Brain microvascular endothelial cell (primary cell): ENCODE results near the gene BCL11A.

Experiments used
- DNase-seq: peaks from one replicate; pipeline ENCODE4 v3.0.0-alpha.2; 2020
- H3K27ac ChIP-seq: fragments of 250-450 bp; sonication (Bioruptor Pico); 2 replicates; pipeline ENCODE4 v1.5.1; 2020; ENCODE audit warnings: mild to moderate bottlenecking, moderate library complexity
- H3K27me3 ChIP-seq: fragments of 250-450 bp; sonication (Bioruptor Pico); replicated peaks from 2 replicates; pipeline ENCODE4 v1.5.1; 2020; ENCODE audit warnings: mild to moderate bottlenecking
- H3K36me3 ChIP-seq: fragments of 250-450 bp; sonication (Bioruptor Pico); replicated peaks from 2 replicates; pipeline ENCODE4 v1.5.1; 2020; ENCODE audit warnings: mild to moderate bottlenecking
- H3K4me3 ChIP-seq: 2 replicates; pipeline ENCODE4 v1.5.1; 2011; ENCODE audit warnings: low read depth, mild to moderate bottlenecking, control low read depth, low read length, moderate library complexity
- in situ Hi-C: cut with HindIII; loops from 2 replicates; pipeline ENCODE4 v1.10.0; 2017; ENCODE audit warnings: low sequenced_read_pairs, low pct_ligation_motif_present
- TF ChIP-seq, protein P1 (sequence below): IDR thresholded peaks from 2 replicates; pipeline ENCODE4 v1.5.1; 2011; ENCODE audit warnings: low read depth, mild to moderate bottlenecking, moderate library complexity, low read length, control low read depth, inconsistent platforms; ENCODE audit errors: missing control alignments

The BCL11A gene

DNA sequence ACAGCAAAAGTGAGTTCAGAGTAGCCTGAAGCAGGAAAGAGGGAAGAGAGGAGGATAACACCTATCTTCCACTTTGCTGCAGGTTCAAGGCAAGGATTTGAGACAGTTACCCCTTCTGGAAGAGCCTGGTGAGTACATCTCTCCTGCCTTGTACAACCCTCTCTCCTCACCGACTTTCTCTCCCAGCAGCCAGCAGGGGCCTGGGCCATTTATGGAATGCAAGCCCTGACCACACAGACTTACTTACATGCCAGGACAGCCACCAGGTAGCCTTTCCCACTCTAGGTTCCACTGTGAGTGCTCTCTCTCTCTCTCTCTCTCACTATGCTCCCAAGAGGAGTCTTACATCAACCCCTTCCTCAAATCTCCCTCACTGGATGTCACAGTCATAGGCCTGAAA lies 57.0 kb downstream of the BCL11A start:
- TF ChIP-seq, protein P1, sequence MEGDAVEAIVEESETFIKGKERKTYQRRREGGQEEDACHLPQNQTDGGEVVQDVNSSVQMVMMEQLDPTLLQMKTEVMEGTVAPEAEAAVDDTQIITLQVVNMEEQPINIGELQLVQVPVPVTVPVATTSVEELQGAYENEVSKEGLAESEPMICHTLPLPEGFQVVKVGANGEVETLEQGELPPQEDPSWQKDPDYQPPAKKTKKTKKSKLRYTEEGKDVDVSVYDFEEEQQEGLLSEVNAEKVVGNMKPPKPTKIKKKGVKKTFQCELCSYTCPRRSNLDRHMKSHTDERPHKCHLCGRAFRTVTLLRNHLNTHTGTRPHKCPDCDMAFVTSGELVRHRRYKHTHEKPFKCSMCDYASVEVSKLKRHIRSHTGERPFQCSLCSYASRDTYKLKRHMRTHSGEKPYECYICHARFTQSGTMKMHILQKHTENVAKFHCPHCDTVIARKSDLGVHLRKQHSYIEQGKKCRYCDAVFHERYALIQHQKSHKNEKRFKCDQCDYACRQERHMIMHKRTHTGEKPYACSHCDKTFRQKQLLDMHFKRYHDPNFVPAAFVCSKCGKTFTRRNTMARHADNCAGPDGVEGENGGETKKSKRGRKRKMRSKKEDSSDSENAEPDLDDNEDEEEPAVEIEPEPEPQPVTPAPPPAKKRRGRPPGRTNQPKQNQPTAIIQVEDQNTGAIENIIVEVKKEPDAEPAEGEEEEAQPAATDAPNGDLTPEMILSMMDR: peak; percentile 2
- Histone ChIP-seq H3K36me3 (no peaks in the 10 kb centered on the region), H3K27ac (no peak overlapping the region), H3K27me3 (no peaks in the 10 kb centered on the region), H3K4me3 (no peak overlapping the region)
- no peak for DNase-seq
- in situ Hi-C loops: no loop called here

DNA sequence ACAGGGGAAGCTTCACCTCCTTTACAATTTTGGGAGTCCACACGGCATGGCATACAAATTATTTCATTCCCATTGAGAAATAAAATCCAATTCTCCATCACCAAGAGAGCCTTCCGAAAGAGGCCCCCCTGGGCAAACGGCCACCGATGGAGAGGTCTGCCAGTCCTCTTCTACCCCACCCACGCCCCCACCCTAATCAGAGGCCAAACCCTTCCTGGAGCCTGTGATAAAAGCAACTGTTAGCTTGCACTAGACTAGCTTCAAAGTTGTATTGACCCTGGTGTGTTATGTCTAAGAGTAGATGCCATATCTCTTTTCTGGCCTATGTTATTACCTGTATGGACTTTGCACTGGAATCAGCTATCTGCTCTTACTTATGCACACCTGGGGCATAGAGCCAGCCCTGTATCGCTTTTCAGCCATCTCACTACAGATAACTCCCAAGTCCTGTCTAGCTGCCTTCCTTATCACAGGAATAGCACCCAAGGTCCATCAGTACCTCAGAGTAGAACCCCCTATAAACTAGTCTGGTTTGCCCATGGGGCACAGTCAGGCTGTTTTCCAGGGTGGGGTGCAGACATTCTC lies 58.3 kb downstream of the BCL11A start:
- TF ChIP-seq, protein P1: no peak
- in situ Hi-C loops: no loop called here
- Histone ChIP-seq H3K36me3 (no peaks in the 10 kb centered on the region), H3K27me3 (no peaks in the 10 kb centered on the region), H3K4me3 (no peak overlapping the region), H3K27ac (no peak overlapping the region)
- no peak for DNase-seq

DNA sequence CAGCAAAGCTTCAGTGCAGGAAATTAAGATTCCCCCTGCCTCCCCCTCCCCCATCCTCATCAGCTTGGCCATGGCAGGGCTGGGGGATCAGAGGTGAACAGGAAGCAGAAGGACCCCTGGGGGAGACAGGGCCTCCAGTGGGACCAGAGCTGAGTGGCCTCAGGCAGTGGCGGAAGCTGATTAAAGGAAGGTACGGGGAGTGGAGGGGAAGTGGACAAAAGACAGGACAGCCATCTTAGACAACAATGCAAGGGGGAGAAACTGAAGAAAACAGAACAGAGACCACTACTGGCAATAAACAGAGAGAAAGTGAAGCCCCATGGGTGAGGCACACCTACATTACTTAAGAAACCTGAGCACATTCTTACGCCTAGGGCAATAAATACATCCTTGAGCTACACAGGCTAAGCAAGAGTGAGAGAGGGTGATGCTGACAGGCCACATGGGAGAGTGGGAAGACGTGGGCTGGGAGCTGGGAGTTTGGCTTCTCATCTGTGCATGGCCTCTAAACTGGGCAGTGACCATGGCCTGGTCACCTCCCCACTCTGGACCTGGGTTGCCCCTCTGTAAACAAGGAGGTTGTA lies 59.6 kb downstream of the BCL11A start:
- Histone ChIP-seq H3K27me3 (no peaks in the 10 kb centered on the region), H3K27ac (no peak overlapping the region), H3K4me3 (no peak overlapping the region), H3K36me3 (no peaks in the 10 kb centered on the region)
- TF ChIP-seq, protein P1: no peak
- no peak for DNase-seq
- in situ Hi-C loops: no loop called here

DNA sequence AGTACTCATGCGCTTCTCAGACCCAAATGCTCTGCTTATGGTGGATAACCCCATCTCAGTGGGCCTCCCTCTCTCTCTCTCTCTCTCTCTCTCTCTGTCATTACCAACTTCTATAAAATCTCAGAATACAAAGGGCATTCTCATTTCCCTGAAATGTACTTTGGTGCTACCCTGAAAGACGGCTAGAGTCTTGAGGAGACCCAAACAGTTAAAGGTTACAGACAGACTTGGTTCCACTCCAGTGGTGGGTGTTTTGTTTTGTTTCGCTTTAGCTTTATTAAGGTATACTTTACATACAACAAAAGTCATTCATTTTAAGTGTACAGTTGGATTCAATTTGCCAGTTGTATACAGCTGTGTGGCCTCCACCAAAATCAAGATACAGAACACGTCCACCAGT lies 60.9 kb downstream of the BCL11A start:
- no peak overlapping the region for H3K27ac ChIP-seq
- TF ChIP-seq, protein P1: no peak
- DNase-seq: no peak
- no peaks in the 10 kb centered on the region for H3K36me3 ChIP-seq
- in situ Hi-C loops: no loop called here
- no peaks in the 10 kb centered on the region for H3K27me3 ChIP-seq
- no peak overlapping the region for H3K4me3 ChIP-seq

DNA sequence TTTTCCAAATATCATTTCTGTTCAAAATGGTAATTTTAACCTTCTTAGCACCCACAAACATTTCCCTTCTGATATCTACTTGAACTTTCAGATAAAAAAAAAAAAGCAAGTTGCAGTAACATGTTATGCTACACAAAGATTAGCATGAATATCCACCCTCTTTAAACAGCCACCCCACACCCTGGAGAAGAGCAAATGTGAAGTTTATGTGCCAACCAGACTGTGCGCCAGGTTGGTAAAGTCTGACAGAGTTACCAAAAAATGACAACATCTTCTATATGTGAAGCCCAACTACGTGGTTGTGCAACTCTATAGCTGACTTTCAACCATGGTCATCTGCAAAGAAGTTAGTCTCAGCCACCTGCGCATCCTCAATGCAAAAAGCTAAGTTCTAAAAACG lies 62.6 kb downstream of the BCL11A start:
- DNase-seq: no peak
- Histone ChIP-seq H3K4me3 (no peak overlapping the region), H3K27ac (no peak overlapping the region), H3K36me3 (no peaks in the 10 kb centered on the region), H3K27me3 (no peaks in the 10 kb centered on the region)
- in situ Hi-C loops: no loop called here
- TF ChIP-seq, protein P1: no peak

DNA sequence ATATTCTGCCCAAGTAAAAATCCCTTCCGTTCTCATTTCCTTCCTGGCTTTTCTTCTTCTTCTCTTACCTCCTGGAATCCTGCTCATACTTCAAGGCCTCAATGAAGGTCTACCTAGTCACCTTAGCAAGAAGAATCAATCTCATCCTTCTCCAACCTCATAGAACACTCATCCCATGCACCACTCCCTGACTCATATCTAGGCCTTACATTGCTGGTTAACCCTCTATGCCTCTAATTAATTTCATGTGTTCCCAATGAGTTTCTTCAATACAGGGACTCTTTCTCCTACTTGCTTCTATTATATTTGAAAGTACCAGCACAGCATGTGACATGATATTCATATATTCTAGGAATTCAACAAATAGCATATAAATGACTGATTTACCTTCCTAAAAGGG lies 63.0 kb downstream of the BCL11A start:
- DNase-seq: no peak
- in situ Hi-C loops: no loop called here
- H3K4me3 ChIP-seq: no peak overlapping the region
- TF ChIP-seq, protein P1: no peak
- no peak overlapping the region for H3K27ac ChIP-seq
- H3K36me3 ChIP-seq: no peaks in the 10 kb centered on the region
- no peaks in the 10 kb centered on the region for H3K27me3 ChIP-seq
